NCI-H446 (cell line): ENCODE data around the gene PPP1R3E.
"Not testable (repeated sequence)": the region's sequence is repeated elsewhere in the genome, so short reads cannot be mapped to it uniquely, and the experiment has no call there.

Experiments
- DNase-seq, 2 experiments: peaks; one replicate each; lab custom pipeline; 2025; lab: John Stamatoyannopoulos, UW

Gene PPP1R3E, protein sequence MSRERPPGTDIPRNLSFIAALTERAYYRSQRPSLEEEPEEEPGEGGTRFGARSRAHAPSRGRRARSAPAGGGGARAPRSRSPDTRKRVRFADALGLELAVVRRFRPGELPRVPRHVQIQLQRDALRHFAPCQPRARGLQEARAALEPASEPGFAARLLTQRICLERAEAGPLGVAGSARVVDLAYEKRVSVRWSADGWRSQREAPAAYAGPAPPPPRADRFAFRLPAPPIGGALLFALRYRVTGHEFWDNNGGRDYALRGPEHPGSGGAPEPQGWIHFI

GRCh38 chr14:23302290-23303225 lies at the start of gene PPP1R3E:
TSS of gene PPP1R3E (minus strand) at chr14:23302859. CDS start at chr14:23302576, 283 bp downstream.
- DNase-seq = peak; percentile 64 to 72

DNA sequence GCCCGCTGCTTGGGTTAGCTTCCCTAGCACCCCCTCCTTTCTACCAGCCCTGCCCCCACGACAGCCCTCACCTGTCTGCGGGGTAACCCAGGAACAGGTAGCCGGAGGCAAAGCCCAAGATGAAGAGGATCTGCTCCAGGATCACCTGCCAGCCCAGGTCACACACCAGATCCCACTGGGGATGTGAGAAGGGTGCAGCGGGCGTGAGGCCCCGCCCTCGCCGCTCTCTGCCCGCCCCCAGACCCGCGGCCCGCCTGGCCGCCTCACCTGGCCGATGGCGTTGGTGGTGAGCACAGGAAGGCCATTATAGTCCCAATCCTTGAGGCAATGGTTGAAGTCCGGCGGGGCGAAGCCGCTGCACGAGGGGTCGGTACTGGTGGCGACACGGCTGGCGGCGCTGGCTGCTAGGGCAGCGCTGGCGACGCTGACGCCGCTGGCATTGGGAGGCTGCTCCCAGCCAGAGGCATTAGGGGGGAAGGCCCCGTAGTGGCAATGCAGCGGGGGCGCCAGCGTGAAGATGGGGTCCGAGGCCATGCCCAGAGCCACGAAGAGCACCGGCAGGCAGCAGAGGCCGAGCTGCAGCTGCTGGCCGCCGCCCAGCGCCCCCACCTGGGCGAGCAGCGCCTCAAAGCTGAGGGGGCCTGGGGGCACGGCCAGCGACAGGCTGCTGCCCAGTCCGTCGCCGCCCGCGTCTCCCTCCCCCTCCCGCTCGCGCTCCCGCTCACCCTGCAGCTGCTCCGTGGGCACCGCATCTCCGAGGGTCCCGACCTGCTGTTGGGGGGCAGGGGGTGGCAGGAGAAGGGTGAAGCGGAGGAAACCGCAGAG lies 49.2 kb upstream of the PPP1R3E start:
- no peak for DNase-seq

GRCh38 chr14:23349156-23349845 lies 46.6 kb upstream of the PPP1R3E start:
- DNase-seq = no peak

GRCh38 chr14:23348297-23348655 lies 45.6 kb upstream of the PPP1R3E start:
- DNase-seq = no peak

- no peak for DNase-seq
These were observed 45.0 kb upstream of the PPP1R3E start for GRCh38 chr14:23347406-23348296.

DNA sequence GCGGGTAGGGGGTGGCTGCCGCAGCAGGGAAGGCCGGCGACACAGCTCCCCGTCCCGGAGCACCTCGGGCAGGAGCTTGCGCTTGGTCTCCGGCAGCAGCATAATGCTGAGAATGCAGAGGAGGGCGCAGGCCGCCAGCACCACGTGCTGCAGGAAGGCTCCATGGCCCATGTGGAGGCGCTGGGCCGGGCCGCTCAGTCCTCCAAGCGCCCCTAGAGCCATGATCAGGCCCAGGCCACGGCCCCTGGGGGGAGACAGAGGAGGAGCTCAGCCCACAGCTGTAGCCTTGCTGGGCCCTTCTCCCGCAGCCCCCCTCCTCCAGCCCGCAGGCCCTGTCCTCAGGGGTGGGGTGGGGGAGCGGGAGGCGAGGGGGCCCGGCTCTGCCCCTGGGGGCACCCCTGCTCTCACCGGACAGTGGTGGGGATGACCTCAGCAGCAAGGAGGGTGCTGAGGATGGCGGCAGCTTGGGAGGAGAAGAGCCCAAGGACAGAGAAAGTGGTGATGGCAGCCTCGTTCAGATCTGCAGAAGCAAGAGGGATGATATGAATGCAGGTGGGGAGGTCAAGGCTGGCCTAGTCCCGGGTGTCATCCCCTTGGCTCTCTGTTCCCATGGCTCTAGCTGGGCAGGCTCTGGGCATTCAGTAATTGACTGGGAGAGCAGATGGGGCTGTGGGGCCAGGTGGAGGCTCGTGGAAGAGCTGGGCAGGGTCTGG lies 44.2 kb upstream of the PPP1R3E start:
- DNase-seq = no peak

GRCh38 chr14:23345987-23346692 lies 43.5 kb upstream of the PPP1R3E start:
- no peak for DNase-seq

DNA sequence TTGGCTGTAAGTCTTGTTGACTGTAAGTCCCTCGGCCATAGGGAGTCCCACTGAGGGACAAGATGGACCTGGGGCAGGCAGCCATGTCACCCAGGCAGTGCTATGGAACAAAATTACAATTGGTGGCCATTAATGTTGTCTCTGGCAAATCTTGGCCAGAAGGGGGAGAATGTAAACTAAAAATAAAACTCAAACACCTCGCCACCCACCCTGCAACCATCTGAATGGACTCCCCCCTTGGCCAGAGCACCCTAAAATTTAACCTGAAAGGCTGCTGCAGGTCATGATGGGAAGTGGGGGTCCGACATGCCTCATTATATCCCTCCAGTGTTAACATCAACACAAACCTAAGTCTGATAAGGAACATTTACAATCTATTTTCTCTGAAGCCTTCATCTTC lies 41.8 kb upstream of the PPP1R3E start:
- no peak for DNase-seq

- no peak for DNase-seq
These were observed 37.0 kb upstream of the PPP1R3E start for GRCh38 chr14:23339506-23340268.

GRCh38 chr14:23335623-23336022 lies 33.0 kb upstream of the PPP1R3E start:
- DNase-seq = no peak

DNA sequence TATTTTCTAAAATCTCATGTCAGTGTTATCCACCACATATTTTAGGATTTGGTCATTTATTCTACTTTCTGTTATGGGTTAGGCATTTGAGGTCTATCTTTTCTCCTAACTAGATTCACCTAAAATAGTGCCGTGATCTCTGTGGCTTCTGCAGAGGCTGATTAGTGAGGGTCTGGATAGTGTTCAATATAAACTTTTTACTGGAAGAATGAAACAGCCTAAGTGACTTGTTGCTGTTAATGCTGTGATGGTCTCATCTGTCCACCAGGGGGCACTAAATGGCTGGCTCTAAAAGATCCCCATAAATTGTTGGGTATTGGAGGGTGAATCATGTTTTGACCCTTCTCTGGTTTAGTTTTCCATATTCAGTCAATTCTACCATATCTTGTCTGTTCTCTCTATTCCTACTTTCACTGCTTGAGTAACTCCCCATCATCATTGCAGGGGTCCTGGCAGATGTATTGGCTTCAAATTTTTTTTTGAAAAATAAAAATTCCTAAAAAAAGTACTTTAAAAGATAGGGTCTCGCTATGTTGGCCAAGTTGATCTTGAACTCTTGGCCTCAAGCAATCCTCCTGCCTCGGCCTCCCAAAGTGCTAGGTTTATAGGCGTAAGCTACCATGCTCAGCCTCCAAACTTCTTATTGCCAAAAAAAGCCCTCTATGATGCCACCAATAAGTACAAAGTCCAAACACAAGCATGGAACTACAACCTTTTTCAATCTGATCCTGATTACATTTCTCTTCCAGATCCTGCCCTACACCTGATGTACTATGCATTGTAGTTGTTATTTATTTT lies 25.5 kb upstream of the PPP1R3E start:
- DNase-seq = peak; percentile 74 to 78

DNA sequence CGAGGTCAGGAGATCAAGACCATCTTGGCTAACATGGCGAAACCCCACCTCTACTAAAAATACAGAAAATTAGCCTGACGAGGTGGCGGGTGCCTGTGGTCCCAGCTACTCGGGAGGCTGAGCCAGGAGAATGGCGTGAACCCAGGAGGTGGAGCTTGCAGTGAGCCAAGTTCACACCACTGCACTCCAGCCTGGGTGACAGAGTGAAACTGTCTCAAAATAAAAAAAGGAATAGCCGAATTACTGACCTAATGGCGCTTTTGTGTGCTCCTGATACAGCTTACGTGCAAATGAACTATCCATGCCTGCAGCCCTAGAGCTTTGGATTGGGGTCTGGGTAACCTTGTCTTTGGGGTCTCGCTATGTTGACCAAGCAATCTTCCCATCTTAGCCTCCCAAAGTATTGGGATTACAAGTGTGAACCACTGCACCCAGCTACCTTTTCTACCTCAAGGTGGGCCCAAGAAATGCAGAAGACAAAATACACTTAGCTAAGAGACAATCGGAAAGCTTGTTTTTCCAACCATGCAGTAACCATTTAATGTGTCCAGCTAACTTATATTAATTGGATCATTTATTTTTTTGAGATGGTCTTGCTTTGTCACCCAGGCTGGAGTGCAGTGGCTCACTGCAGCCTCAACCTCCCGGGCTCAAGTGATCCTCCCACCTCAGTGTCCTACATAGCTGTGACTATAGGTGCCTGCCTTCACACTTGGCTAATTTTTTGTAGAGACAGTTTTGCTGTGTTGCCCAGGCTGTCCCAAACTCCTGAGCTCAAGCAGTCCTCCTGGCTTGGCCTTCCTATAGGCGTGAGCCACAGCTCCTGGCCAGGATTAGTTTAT lies 24.1 kb upstream of the PPP1R3E start:
- no peak for DNase-seq

GRCh38 chr14:23325746-23326145 lies 23.1 kb upstream of the PPP1R3E start:
- DNase-seq = not testable (repeated sequence)

DNA sequence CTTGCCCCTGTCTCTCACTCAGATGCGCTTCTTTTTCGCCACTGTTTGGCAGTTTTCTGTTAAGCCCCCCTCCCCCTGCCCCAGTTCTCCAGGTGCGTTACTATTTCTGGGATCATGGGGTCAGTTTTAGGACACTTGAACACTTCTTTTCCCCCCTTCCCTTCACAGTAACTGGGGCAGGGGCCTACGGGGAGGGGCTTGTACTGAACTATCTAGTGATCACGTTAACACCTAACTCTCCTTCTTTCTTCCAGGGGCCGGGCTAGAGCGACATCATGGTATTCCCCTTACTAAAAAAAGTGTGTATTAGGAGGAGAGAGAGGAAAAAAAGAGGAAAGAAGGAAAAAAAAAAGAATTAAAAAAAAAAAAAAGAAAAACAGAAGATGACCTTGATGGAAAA lies 22.3 kb upstream of the PPP1R3E start:
- no peak for DNase-seq

- DNase-seq = no peak
These were observed 21.8 kb upstream of the PPP1R3E start for GRCh38 chr14:23324455-23324846.

- DNase-seq = no peak
These were observed 21.3 kb upstream of the PPP1R3E start for GRCh38 chr14:23323838-23324454.
